GM12878 (cell line): ENCODE measurements around the gene TPT1.
"Not testable (repeated sequence)": the region's sequence is repeated elsewhere in the genome, so short reads cannot be mapped to it uniquely, and the experiment has no call there.

ENCODE experiments used
- FOS ChIP-seq: IDR thresholded peaks from 3 replicates; pipeline ENCODE4 v1.6.1; 2011; ENCODE audit warnings: borderline replicate concordance; ENCODE audit not compliant: insufficient read length; ENCODE audit errors: extremely low read depth
- TBL1XR1 ChIP-seq: IDR thresholded peaks from 2 replicates; pipeline ENCODE4 v1.6.1; 2012; ENCODE audit warnings: low read depth, low read length, improper control_type of control experiment
- TF ChIP-seq, protein P1 (sequence below), 3 experiments: IDR thresholded peaks in 2 of 3; conservative IDR thresholded peaks in 1 of 3; 2 replicates each; pipeline ENCODE4 v1.5.1; 2011; ENCODE audit warnings: low read depth in 3 of 3, low read length in 3 of 3, mild to moderate bottlenecking in 3 of 3, control low read depth in 2 of 3, moderate library complexity in 2 of 3, inconsistent platforms in 1 of 3, mixed read lengths in 1 of 3; ENCODE audit not compliant: control insufficient read depth in 2 of 3, insufficient read depth in 1 of 3; ENCODE audit errors: extremely low read depth in 1 of 3

DNA sequence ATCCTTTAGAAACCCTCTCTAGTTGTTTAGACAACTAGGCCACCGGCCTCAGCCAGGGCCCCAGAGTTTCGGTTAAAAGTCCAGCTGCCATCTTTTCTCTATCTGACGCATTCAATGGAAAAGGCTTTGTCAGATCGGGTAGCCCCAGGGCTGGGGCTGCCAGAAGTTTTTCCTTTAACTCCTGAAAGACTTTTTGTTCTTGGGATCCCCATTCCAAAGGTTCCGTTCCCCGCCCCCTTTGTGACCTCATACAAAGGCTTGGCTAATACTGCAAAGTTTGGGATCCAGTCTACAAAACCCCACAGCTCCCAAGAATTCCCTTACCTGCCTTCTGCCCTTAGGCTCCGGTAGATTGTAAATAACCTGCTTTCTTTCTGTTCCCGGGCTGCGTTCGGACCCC lies 38.5 kb upstream of the TPT1 start:
- not testable (repeated sequence) for TF ChIP-seq FOS, TBL1XR1
- TF ChIP-seq, protein P1, sequence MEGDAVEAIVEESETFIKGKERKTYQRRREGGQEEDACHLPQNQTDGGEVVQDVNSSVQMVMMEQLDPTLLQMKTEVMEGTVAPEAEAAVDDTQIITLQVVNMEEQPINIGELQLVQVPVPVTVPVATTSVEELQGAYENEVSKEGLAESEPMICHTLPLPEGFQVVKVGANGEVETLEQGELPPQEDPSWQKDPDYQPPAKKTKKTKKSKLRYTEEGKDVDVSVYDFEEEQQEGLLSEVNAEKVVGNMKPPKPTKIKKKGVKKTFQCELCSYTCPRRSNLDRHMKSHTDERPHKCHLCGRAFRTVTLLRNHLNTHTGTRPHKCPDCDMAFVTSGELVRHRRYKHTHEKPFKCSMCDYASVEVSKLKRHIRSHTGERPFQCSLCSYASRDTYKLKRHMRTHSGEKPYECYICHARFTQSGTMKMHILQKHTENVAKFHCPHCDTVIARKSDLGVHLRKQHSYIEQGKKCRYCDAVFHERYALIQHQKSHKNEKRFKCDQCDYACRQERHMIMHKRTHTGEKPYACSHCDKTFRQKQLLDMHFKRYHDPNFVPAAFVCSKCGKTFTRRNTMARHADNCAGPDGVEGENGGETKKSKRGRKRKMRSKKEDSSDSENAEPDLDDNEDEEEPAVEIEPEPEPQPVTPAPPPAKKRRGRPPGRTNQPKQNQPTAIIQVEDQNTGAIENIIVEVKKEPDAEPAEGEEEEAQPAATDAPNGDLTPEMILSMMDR (IDR thresholded peaks at IDR 0.05 in 2 of 3, conservative IDR thresholded peaks at IDR 0.05 in 1 of 3; ENCODE audit: control insufficient read depth in 2 of 3, extremely low read depth in 1 of 3, insufficient read depth in 1 of 3, low read depth in 3 of 3, low read length in 3 of 3), result not testable (repeated sequence)
